ENCODE data around the gene TRIL.

DNA sequence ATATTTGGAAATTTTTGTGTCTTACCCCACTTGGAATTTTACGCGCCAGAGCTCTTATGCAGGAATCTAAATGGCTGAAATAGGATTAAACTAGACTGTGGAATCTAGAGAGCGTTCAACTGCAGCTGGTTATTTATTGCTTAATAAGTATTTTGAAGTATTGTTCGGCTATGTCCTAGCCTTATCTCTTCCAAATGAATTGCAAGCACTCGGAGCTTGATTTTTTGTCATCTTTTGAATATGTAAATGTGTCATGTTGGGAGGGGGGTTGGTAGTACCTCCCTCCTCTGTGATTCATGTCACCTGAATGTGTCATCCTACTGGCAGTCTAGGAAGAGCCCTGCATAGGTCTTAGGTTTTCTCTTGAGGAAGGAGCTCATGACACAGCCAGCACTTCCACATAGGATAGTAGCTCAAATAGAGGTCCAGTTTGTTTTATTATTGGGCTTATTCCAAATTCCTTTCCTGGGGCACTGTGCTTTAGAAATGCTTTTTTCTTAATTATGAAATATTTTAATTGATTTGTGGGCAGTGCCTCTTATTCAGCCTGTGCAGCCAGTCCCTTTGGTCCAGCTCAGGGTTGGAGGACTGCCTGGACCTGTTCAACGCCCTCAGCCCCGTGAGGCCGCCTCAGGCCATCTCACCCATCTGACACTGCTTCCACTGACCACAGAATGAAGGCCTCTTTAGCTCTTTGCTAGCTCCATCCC is 22.5 kb upstream of the TRIL start:
- TF ChIP-seq POLR2AphosphoS5 (IDR thresholded peaks at IDR 0.05; ENCODE audit: low read depth) = no peak
- TF ChIP-seq, protein P1, sequence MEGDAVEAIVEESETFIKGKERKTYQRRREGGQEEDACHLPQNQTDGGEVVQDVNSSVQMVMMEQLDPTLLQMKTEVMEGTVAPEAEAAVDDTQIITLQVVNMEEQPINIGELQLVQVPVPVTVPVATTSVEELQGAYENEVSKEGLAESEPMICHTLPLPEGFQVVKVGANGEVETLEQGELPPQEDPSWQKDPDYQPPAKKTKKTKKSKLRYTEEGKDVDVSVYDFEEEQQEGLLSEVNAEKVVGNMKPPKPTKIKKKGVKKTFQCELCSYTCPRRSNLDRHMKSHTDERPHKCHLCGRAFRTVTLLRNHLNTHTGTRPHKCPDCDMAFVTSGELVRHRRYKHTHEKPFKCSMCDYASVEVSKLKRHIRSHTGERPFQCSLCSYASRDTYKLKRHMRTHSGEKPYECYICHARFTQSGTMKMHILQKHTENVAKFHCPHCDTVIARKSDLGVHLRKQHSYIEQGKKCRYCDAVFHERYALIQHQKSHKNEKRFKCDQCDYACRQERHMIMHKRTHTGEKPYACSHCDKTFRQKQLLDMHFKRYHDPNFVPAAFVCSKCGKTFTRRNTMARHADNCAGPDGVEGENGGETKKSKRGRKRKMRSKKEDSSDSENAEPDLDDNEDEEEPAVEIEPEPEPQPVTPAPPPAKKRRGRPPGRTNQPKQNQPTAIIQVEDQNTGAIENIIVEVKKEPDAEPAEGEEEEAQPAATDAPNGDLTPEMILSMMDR (conservative IDR thresholded peaks at IDR 0.05; ENCODE audit: low read depth in 2 of 2) = no peak
- TF ChIP-seq, protein P2, sequence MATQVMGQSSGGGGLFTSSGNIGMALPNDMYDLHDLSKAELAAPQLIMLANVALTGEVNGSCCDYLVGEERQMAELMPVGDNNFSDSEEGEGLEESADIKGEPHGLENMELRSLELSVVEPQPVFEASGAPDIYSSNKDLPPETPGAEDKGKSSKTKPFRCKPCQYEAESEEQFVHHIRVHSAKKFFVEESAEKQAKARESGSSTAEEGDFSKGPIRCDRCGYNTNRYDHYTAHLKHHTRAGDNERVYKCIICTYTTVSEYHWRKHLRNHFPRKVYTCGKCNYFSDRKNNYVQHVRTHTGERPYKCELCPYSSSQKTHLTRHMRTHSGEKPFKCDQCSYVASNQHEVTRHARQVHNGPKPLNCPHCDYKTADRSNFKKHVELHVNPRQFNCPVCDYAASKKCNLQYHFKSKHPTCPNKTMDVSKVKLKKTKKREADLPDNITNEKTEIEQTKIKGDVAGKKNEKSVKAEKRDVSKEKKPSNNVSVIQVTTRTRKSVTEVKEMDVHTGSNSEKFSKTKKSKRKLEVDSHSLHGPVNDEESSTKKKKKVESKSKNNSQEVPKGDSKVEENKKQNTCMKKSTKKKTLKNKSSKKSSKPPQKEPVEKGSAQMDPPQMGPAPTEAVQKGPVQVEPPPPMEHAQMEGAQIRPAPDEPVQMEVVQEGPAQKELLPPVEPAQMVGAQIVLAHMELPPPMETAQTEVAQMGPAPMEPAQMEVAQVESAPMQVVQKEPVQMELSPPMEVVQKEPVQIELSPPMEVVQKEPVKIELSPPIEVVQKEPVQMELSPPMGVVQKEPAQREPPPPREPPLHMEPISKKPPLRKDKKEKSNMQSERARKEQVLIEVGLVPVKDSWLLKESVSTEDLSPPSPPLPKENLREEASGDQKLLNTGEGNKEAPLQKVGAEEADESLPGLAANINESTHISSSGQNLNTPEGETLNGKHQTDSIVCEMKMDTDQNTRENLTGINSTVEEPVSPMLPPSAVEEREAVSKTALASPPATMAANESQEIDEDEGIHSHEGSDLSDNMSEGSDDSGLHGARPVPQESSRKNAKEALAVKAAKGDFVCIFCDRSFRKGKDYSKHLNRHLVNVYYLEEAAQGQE (IDR thresholded peaks at IDR 0.05; ENCODE audit: unreplicated experiment) = no peak
- TF ChIP-seq EZH2 (IDR thresholded peaks at IDR 0.05; ENCODE audit: low read depth, unreplicated experiment) = no peak
- no peak for TF ChIP-seq CREB1 (CRISPR knock-in tag; IDR thresholded peaks at IDR 0.05; ENCODE audit: low read depth)
- no peak for TF ChIP-seq STAT1 (IDR thresholded peaks at IDR 0.05; ENCODE audit: unreplicated experiment)
- no peak for TF ChIP-seq EZH2phosphoT487 (IDR thresholded peaks at IDR 0.05; ENCODE audit: unreplicated experiment)

All from GM23338 (cell line).